GM18520 (cell line): Measurements from ENCODE around the gene RXFP4.
"Not testable (repeated sequence)": the region's sequence is repeated elsewhere in the genome, so short reads cannot be mapped to it uniquely, and the experiment has no call there.

Experiments used
- ATAC-seq: cut with Tn5 transposase; IDR thresholded peaks from one replicate; pipeline ENCODE4 v1.9.1; 2021; ENCODE audit not compliant: unreplicated experiment

Gene RXFP4, protein sequence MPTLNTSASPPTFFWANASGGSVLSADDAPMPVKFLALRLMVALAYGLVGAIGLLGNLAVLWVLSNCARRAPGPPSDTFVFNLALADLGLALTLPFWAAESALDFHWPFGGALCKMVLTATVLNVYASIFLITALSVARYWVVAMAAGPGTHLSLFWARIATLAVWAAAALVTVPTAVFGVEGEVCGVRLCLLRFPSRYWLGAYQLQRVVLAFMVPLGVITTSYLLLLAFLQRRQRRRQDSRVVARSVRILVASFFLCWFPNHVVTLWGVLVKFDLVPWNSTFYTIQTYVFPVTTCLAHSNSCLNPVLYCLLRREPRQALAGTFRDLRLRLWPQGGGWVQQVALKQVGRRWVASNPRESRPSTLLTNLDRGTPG

DNA sequence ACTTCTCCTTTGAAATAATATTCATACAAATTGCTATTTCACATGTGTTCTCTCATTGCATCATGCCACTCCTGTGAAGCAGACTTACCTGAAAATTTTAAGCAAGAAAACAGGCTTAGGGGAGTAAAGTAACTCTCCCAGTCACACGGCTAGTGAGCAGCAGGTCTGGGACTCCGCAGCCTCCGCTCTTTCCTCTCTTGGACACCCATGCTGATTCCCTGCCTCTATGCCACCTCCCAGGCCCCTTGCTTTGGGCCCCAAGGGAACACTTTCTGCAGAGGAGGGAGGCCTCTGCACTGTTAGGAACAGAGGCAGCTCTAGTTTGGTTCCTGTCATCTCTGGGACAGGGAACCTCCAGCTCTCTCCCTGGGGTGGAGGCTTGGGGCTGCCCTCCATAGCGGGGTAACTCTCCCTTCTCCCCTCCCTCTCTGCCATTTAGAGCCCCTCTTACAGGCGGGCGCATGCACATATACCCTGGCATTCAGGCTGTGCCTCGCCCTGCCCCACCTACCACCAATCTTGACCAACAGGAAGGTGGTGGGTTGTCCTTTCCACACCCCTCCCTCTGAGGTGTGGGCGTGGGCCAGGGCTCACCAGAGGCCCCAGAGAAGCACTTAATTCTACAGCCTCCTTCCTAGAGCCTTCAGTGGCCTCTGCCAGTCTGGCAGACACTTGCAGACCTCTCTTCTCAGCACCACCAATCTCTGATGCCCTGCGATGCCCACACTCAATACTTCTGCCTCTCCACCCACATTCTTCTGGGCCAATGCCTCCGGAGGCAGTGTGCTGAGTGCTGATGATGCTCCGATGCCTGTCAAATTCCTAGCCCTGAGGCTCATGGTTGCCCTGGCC, at the start of gene RXFP4:
Gene RXFP4, plus strand, starts transcription at position 646 of the 852 bp plus-strand sequence. Its CDS starts 72 bp downstream, at position 718.
- no peak for ATAC-seq

DNA sequence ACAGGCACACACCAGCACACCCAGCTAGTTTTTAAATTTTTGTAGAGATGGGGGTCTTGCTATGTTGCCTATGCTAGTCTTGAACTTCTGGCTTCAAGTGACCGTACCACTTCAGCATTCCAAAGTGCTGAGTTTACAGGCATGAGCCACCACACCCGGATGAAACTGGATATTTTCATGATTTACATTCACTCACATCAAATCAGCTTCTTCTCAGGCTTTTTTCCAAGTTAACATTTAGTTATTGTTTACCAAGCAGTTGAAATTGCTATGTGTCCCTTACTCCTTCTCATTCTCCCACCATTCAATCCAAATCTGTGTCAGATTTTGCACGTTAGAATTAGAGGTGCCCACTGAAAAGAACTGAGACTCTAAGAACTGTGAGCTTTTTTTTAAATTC, 48.6 kb upstream of the RXFP4 start:
- ATAC-seq = no peak

- ATAC-seq = no peak
Observed at GRCh38 chr1:155893389-155894142, 47.9 kb upstream of the RXFP4 start.

- ATAC-seq = not testable (repeated sequence)
Observed at GRCh38 chr1:155895617-155896016, 45.8 kb upstream of the RXFP4 start.

DNA sequence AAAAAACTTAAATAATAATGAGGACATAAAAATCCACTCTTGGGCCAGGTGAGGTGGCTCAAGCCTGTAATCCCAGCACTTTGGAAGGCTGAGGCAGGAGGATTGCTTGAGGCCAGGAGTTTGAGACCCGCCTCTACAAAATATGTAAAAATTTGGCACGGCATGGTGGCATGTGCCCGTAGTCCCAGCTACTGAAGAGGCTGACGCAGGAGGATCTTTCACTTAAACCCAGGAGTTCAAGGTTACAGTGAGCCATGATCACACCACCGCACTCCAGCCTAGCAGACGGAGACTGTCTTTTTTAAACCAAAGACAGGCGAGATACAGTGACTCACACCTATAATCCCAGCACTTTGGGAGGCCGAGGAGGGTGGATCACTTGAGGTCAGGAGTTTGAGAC, 45.0 kb upstream of the RXFP4 start:
- ATAC-seq = not testable (repeated sequence)

GRCh38 chr1:155897746-155898145, 43.7 kb upstream of the RXFP4 start:
- no peak for ATAC-seq

GRCh38 chr1:155898888-155899287, 42.5 kb upstream of the RXFP4 start:
- no peak for ATAC-seq

DNA sequence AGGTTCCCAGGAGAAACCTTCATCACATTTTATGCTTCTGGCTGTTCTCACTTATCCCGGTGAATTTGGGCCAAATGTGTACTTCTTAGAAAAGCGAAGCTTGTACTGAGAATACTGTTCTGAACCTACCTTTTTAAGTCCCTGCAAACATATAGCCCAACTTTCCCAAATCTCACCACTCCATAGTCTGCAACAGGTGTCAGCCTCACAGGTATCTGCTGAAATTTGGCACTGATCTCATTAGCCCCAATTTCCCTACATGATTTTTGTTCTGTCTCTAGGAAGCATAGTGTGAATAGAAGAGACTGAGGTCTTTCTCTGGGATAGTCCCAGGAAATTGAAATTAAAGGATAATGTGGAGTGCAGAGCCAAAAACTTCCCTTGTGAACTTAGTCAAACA, 41.8 kb upstream of the RXFP4 start:
- ATAC-seq = no peak

GRCh38 chr1:155900161-155900560, 41.3 kb upstream of the RXFP4 start:
- no peak for ATAC-seq

DNA sequence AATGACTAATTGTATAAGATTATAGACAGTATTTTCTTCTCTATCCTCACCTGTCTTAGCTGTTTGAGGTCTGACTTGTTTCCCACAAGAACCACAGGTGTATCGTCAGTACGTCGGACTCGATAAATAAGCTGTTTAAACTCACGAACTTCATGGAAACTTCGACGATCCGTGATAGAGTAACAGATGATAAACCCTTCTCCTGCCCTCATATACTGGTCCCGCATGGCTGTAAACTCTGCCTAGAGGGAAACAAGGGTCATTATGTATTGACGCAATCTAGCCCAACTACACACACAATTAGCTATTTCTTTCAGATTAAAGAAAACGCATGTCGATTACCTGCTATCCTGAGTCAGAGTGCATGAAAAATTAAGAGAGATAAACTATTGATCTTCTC, 37.2 kb upstream of the RXFP4 start:
- no peak for ATAC-seq

DNA sequence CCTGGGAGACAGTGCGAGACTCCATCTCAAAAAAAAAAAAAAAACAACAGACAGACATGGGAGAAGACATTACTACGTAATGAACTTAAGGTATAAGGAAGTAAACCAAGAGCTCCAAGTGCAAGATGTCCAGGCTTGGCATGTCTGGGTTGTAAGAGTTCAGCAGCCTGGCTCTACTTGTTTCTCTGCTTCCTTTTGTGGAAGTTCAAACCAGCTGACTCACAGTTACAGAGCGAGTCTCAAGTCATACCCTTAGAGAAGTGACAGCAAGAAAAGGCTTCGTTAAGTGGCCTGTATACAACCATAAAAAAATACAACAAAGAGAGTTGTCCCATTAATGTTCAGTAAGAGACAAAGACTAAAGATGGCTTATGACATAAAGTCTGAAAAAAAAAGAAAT, 31.5 kb upstream of the RXFP4 start:
- ATAC-seq = no peak

- ATAC-seq = no peak
Observed at GRCh38 chr1:155910621-155911121, 30.8 kb upstream of the RXFP4 start.

- peak; percentile 58 for ATAC-seq
Observed at GRCh38 chr1:155911156-155912055, 30.0 kb upstream of the RXFP4 start, which contains the start of gene RIT1. RIT1 (minus strand) TSS chr1:155911349; CDS start chr1:155910761, 588 bp downstream.

DNA sequence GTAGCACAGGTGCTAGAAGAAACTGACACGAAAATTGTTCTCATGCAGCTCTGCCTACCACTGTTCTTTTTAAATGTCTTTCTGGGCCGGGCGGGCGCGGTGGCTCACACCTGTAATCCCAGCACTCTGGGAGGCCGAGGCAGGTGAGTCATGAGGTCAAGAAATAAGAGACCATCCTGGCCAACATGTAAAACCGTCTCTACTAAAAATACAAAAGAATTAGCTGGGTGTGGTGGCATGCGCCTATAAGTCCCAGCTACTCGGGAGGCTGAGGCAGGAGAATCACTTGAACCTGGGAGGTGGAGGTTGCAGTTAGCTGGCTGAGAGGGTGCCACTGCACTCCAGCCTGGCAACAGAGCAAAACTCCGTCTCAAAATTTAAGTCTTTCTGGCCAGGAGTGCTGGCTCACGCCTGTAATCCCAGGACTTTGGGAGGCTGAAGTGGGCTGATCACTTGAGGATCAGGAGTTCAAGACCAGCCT, 29.3 kb upstream of the RXFP4 start:
- no peak for ATAC-seq

DNA sequence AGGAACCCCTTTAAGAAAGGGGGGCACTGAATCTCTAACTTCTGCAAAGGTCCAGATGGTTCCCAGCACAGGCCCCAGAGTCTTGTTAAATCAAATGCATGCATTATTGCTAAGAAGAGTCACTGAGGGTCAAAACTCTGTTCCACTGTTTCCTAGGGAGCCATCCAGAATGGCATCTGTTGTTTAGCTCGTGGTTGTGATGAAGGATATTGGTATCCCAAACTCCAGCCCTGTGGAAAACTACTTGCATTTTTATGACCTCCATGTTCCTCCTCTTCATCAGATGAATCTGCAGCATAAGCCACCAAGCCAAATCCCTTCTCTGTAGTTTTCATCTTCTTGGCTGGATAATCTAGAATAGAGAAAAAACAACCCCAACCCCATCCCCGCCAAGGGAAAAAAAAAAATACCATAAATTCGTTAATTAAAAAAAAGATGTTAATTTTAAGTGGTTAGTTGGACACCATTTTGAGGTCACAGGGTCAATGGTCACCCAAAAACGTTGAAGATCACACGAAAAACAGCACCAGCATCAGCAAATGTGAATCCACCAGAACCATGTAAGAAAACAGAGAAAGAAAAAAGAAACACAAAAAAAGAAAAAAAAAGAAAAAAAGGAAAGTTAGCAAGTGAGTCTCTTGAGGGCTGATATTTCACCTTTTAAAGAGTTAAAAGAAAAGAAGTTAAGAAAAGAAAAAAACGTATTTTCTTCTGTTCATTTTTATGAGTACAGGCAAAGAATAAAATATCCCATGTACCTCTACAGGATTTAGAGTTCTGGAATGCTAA, 27.3 kb upstream of the RXFP4 start:
- no peak for ATAC-seq

GRCh38 chr1:155918660-155919059, 22.8 kb upstream of the RXFP4 start:
- ATAC-seq = no peak

DNA sequence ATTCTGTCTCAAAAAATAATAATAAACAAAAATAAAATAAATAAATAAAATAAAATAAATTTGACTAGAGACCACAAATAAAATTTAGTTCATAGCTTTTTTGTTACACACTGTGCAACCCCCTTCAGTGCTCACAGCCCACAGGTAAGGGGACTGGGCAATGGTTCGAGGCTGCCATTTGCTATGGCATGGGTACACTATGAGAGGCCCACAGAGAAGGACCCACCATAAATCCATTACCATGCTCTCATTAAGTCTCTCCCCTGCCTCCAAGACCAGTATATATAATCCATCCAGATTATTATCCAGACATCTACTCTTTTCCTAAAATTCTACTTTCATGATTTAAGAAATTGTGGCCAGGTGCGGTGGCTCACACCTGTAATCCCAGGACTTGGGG, 21.6 kb upstream of the RXFP4 start:
- ATAC-seq = no peak

- ATAC-seq = no peak
Observed at GRCh38 chr1:155920717-155921116, 20.7 kb upstream of the RXFP4 start.

- no peak for ATAC-seq
Observed at GRCh38 chr1:155925506-155925905, 15.9 kb upstream of the RXFP4 start.
